ENCODE results near the gene IL4I1.

The IL4I1 gene

GRCh38 chr19:49859682-49860335 is 36.9 kb downstream of the IL4I1 start:
- no peak for TF ChIP-seq CTCF (IDR thresholded peaks at IDR 0.05; ENCODE audit: borderline replicate concordance, insufficient read depth, low read depth, low read length)
- H3K4me3 ChIP-seq (ENCODE audit: low read depth, low read length) = no peak overlapping the region

GRCh38 chr19:49858088-49858985 is 38.4 kb downstream of the IL4I1 start:
- H3K4me3 ChIP-seq (ENCODE audit: low read depth, low read length) = no peak overlapping the region
- TF ChIP-seq CTCF (IDR thresholded peaks at IDR 0.05; ENCODE audit: borderline replicate concordance, insufficient read depth, low read depth, low read length) = no peak

GRCh38 chr19:49857838-49858087 is 38.9 kb downstream of the IL4I1 start:
- no peak for TF ChIP-seq CTCF (IDR thresholded peaks at IDR 0.05; ENCODE audit: borderline replicate concordance, insufficient read depth, low read depth, low read length)
- H3K4me3 ChIP-seq (ENCODE audit: low read depth, low read length) = no peak overlapping the region

GRCh38 chr19:49857061-49857837 is 39.4 kb downstream of the IL4I1 start:
- TF ChIP-seq CTCF (IDR thresholded peaks at IDR 0.05; ENCODE audit: borderline replicate concordance, insufficient read depth, low read depth, low read length) = no peak

GRCh38 chr19:49856574-49857021 is 40.1 kb downstream of the IL4I1 start:
- TF ChIP-seq CTCF (IDR thresholded peaks at IDR 0.05; ENCODE audit: borderline replicate concordance, insufficient read depth, low read depth, low read length) = no peak
- H3K4me3 ChIP-seq (ENCODE audit: low read depth, low read length) = no peak overlapping the region

More at GRCh38 chr19:49857061-49857837, 39.4 kb downstream of the IL4I1 start:
- H3K4me3 ChIP-seq (ENCODE audit: low read depth, low read length) = no peak overlapping the region

GRCh38 chr19:49855676-49856573 is 40.8 kb downstream of the IL4I1 start:
- no peak overlapping the region for H3K4me3 ChIP-seq (ENCODE audit: low read depth, low read length)
- TF ChIP-seq CTCF (IDR thresholded peaks at IDR 0.05; ENCODE audit: borderline replicate concordance, insufficient read depth, low read depth, low read length) = no peak

Data from GM12875 (cell line).